NCI-H82 treated with DMSO at 0.1 percent for 48 hours (cell line): ENCODE results near the gene KLHL26.

Experiments used
- DNase-seq: peaks from one replicate; lab custom pipeline; 2025; ENCODE audit not compliant: unreplicated experiment; lab: John Stamatoyannopoulos, UW

The KLHL26 gene

DNA sequence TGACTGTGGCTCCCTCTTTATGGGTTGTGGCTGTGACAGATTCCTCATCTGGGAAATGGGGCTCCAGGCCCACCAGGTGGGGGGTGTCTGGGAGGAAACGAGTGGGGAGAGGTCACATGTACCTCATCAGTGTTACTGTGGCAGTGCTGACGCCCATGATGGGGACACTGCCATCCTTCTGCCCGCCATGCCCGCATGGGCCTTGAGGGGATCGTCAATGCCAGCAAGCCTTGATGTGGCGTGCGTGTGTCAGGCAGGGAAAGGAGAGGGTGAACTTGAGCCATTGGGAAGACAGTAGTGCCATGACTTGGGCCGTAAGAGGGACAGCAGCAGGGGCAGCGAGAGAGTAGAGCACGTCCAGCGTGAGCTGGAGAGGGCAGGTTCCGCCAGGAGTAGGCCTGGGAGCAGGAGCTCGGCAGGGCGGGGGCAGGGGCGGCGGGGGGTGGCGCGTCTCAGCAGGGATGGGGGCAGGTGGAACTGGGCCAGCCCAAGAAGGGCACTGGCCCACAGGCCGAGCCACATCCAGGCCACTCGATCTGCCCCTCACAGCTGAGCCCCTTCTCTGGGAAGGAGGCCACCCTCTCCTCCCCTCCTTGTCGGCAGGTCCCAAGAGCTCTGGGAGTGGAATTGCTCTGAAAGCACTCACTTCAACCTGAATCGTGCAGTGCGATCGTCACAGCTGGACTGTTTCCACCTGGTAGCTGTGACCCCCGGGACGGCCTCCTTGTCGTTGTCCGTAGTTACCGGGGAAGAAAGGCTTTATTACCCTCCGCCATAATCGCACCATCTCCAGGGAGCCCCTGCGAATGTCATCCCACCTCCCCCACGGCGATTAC, 9.9 kb downstream of the KLHL26 start:
- DNase-seq: no peak

DNA sequence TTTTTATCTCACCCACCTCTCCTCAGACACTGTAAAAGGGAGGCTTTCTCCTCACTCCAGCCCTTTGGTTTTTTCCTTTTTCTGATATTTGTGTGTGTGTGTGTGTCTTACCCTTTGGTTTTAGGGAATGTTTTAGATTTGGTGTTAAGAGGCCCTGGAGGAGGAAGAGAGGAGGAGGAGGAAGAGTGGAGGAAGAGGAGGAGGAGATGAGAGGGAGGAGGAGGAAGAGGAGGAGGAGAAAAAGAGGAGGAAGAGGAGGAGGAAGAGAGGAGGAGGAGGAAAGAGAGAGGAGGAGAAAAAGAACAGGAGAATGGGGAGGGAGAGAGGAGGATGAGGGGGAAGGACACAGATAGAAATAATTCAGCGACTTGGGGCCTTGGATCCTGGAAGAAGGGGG, 10.5 kb downstream of the KLHL26 start:
- no peak for DNase-seq

DNA sequence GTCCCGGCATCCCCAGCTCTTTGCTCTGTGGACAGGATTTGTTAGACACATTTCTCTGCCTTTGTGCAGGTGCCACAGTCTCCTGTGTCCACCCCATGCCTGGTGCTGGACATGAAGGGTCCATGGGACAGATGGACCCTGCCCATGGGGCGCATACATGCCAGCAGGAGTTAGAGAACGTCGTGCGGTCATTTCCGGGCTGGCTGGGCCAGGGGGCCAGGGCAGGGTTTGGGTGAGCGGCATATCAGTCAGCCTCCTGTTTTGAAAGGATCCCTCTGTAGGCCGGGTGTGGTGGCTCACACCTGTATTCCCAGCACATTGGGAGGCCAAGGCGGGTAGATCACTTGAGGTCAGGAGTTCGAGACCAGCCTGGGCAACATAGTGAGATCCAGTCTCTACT, 11.0 kb downstream of the KLHL26 start:
- DNase-seq: no peak

DNA sequence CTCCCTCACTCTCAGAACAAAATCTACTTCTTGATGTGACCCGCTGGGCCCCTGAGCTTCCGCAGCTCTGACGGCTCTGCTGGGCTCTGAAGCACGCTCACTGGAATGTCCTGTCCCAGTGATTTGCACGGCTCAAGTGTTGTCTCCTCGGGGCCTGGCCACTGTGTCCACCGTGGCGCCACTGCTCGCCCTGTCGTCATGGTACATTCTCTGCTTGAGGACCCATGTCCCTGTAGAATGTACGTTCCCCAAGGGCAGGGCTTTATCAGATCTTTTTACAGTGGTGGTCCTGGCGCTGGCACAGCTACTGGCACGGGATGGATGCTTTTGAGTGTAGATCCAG, 12.1 kb downstream of the KLHL26 start:
- no peak for DNase-seq

DNA sequence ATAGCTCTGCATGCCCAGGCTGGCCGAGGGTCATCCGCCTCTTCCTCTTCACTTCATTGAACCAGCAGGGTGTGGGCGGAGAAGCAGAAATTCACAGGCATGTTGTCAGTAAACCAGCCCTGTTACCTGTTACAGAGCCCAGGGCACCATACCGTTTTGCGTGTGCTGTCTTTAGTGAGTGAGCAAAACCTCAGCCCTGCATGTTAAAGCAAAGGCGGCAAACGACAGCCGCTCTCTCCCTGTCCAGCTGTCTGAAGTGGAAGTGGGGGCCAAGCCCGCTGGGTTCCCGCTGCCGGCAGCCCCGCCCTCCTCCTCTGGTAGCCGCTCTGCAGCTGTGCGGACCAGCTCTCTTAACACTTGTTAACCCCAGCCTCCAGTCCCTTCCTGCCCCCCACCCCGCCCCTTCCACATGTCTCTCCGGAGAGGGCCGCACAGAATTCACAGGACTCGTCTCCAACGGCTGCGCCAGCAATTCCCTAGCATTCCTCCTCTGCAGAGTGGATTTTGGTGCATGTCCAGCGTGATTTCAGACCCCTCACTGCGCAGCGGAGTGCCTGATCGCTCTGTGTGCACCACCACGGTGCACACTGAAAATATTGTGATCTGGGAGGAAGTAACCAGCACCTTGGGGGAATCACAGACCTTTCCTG, 12.7 kb downstream of the KLHL26 start:
- no peak for DNase-seq

DNA sequence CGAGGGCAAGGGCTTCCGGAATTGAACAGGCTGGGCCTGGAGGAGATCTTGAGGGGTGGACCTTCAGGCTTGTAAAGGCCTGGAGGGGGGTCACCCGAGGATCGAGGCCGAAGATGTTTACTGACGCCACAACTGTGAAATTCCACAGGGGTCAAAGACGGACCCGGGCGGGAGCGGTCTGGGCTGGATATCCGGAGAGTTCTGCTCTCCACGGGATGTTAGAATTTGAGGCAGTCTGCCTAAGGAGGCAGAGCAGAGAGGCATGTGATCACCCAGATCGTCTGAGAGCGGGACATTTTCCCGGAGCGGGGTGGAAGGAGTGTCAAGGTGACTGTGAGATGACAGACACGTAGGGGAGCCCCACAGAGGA, 13.2 kb downstream of the KLHL26 start:
- DNase-seq: no peak

DNA sequence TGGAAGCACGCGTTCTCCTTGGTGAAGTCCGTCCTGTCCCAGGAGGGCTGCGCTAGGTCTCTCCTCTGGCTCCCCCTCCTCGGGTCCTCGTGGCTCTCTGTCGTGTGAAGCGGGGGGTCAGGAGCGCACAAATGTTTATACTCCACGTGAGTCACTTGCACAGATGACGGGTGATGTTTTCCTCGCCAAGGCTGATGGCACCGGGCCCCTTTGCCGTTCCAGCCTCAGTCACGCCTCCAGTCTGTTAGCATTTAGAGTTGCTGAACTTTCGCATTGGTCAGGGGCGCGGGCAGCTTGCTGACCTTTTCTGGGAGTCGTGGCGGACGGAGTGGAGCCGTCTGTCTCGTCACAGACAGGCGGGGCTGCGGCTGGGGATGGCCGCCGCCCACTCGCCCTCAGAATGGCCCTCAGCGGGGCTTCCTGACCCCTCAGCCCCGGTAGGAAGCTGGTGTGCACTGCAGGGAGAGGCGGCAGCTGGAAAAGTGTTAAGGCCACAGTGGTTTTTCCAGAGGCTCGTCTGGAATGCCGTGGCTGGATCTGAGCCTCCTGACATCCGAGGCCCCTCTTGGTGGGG, 13.7 kb downstream of the KLHL26 start:
- no peak for DNase-seq

DNA sequence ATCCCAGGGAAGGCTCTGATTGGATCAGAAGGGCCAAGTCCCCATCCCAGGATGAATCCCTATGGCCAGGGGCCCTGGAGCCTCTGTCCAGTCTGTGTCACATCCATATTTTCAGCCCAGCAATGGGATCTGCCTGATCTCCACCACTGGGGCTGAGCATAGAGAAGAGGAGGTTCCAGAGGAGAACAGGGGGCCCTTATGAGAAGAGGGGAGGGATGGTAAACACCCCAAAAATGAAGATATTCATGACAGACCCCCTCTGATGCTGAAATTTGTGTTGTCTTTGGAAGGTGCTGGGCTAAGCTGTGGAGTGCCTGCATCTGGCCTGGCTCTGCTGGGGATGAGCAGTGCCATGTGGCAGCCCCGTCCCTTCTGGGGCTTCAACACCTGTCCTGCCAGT, 14.5 kb downstream of the KLHL26 start:
- DNase-seq: no peak

DNA sequence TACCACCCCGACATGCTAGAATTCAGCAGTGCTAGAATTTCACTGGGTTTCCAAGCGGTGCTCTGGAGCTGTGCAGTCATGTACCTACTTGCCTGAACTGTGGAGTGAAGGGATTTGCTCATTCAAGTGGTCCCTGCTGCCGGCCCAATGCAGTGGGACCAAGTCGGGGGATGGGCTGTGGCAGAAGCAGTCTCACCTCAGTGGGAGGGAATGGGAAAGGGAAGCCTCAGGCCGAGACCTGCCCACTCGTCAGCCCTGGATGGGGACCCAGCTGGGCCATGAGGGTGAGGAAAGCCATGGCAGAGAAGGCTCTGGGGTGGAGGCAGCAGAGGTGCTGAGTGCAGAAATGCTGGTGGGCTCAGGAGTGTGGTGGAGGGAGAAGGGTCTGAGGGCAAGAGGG, 14.9 kb downstream of the KLHL26 start:
- no peak for DNase-seq

DNA sequence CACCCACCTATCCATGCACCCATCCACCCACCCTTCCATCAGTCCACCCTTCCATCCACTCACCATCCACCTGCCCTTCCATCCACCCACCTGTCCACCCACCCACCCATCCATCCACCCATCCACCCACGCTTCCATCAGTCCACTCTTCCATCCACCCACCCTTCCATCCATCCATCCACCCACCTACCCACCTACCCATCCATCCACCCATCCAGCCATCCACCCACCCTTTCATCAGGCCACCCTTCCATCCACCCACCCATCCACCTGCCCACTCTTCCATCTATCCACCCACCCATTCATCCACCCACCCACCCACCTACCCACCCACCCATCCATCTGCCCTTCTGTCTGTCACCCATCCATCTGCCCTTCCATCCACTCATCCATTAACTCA, 17.0 kb downstream of the KLHL26 start:
- DNase-seq: no peak

DNA sequence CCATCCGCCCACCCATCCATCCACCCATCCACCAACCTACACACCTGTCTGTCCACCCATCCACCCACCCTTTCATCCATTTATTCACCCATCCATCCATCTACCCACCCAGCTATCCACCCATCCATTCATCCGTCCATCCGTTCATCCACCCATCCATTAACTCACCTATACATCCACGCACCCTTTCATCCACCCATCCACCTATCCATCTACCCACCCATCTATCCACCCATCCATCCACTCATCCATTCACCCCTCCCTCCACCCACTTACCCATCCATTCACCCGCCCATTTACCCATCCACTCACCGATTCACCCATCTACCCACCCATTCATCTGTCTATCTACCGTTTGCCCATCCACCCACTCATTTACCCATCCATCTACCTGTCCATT, 17.6 kb downstream of the KLHL26 start:
- no peak for DNase-seq

DNA sequence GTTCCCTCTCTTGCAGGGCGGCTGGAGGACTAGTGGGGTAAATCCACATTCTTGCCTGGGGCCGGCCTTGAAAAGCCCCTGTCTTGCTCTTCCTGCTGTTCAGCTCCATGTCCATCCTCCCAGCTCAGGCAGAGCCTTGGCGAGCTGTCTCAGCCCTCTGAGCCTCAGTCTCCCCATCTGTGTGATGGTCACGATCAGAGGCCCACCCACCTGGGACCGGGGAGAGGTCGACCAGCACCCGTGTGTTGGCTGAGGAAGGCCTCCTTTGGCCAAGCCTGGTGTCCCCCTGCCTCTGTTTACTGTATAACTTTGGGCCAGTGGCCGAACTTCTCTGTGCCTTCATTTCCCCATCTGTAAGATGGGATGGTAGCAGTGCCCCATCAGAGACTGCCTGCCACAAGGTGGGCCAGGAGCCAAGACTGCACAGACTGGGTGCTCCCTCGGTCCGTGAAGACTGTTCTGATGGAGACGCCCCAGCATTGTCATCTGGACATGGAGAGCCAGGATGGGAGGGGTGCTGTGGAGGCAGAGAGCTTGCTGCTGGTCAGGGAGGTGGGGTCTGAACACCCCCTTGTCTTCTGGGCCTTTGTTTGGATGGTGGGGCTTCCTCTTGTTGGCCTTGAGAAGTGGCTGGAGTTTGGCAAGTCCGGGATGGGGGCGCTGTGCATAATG, 18.5 kb downstream of the KLHL26 start:
- DNase-seq: no peak

DNA sequence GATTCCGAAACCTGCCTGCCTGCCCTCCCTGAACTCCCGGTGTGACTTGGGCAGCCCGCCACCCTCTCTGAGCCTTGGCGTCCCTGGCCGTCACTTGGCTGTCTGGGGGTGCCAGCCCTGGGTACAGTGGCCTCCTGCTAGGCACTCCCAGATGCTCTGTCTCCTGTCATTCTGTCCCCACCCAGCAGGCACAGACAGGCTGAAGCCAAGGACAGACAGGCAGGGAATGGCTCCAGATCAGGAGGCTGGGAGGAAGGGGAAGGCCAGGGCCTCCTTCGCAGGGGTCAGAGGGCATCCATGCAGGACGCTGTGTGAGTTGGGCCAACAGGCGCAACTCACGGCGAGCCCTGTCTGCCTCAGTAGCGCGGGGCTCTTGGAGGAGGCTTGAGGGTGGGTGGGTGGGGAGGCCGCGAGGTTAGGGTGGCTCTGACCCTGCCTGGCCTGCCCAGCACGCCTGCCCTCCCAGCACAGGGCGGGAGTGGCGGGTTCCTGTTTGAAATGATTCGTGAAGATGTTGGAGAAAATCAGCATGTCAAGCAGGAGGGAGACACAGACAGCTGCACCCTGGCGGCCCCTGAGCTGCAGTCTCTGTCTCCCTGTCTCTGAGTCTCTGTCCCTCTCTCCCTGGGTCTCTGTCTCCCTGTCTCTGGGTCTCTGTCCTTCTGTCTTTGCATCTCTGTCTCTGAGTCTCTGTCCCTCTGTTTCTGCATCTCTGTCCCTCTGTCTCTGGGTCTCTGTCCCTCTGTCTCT, 19.7 kb downstream of the KLHL26 start:
- no peak for DNase-seq

DNA sequence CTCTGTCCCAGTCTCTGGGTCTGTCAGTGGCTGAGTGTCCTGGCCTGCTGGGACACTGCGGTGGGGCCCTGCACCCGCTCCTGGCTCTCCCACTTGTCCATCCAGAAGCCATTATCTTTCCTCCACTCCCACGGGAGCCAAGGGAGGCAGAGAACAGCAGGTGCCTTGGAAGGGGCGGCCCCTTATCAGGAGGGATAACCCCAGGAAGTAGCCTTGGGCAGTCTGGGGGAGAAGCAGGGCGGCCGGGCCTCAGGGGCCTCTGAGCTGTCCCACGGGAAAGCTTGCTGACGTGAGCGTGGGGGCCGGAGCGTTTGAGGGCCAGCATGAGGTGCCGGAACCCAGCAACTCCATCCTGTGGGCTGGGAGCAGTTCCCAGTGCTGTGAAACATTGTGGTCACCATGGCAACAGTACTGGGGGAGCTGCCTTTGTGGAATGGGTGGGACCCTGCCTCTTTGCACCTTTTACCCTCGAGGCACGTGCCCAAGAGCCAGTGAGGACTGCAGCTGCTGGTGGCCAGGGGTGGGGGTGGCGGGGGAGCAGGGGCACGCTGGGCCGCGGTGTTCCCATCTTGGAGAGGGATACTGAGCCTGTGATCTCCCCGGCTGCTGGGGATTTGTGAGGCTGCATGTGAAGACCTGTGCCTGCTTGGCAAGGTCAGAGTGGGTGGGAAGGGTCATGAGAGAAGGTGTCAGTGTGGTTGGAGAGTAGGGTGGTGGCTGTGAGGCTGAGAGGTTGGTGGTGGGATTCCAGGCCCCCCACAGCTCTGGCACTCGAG, 20.9 kb downstream of the KLHL26 start:
- DNase-seq: no peak

DNA sequence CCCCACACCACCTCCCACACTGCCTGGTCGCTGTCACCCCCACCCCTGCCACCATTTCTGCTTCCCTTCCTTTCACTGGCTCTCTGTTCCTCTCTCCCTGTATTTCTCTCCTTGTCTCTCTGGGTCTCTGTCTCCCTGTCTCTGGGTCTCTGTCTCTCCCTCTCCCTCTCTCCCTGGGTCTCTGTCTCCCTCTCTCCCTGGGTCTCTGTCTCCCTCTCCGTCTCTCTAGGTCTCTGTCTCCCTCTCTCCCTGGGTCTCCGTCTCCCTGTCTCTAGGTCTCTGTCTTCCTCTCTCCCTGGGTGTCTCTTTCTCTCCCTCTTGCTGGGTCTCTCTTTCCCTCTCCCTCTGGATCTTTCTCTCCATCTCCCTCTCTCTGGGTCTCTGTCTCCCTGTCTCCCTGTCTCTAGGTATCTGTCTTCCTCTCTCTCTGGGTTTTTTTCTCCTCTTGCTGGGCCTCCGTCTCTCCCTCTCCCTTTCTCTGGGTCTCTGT, 21.6 kb downstream of the KLHL26 start:
- DNase-seq: no peak

DNA sequence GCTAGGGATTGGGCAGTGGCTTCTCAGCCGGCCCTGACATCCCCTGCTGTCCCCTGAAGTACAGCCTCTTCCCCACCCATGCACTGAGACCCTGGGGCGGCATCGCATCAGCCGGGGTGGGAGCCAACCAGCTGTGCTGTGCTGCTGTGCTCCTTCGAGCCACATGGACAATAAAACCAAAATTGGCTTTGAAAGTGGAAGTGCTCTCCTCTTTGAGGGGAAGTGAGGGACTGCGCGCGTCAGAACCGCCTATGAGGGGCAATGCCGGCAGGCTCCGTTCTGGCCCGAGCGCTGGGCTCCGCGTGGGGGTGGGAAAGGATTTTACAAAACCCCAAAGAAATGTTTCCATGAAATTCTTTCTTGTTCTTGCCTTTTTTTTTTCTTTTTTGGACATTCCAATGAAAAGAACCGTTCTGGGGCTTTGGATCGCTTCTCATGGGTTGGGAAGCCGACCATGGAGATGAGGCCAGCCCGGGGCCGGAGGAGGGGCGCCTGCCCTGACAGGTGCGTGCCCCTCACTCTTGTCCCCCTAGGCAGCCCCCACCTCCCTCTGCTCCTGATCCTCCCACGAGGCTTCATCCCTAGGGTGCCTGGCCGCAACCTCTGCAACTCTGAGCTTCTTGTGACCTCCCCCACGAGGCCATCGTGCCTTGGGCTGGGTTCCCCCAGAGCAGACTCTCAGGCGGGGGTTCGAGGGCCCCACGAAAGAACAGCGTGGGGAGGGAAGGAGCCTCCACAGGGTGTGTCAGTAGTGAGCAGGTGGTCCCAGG, 22.6 kb downstream of the KLHL26 start:
- DNase-seq: no peak

DNA sequence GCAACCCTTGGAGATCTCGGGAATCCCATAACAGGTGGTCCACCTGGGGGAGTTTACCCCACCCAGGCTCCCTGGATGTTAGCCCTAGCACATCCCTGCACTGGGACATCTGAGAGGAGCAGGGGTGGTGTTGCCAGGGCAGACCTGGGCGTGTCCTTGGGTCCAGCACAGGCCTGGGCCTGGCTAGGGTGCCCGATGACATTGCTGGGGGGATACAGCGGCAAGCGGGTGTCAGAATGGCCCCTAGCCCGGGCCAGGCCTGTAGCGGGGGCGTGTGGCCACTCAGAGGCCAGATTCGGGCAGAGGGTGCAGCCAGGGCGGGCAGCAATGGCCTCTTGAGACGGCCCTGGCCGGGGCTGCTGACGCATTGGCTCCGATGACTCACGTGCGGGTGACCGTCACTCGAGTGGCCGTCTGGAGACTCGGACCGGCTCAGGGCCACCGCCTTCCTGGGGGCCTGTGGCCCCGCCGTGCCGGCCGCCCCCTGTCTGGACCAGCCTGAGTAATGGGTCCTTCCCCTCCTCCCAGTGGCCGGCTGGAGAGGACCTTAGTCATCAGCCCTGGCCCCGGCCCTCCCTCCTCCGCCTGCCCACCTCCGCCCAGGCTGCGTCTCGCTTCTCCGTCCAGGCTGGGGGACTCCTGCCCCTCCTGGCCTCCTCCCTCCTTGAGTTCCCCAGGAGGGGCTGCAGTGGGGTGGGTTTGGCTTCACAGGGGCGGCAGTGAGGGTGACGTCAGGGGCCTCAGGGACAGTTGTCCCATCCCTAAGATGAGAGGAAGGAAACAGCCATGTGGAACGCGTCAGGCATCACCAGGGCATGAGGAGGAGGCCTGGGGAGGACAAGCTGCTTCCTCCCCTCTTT, 23.5 kb downstream of the KLHL26 start:
- no peak for DNase-seq

DNA sequence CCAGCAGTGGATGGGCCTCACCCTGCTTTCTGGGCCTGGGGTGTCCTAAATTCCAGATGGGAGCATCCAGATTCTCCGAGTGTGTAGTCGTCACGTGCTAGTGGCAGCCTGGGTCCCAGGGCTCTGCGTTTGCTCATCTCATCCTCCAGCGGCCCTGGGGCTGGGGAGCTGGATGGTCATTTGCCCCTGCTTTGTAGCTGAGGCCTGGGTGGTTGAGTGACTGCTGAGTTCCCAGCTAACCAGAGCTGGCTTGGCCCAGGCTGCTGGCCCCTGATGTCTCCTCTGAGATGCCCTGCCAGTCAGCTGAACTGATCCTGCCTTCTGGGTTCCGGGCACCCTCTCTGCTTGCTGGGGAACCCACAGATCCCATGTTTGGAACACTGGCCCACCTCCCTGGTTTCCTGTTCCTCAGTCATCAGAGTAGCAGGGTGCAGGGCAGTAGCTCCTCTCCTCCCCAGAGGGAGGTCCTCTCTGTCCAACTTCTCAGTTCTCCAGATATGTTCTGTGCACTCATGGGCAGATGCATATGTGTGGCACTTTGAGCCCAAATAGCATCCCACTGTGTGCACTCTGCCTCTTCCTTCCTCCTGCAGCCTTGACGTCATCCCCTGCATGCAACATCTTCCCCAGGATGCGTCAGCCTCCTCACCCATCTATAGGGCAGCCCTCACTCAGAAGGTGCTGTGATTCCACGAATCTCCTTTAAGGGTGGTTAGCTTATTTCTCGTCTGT, 24.3 kb downstream of the KLHL26 start:
- DNase-seq: no peak
